UCSD-AML1 (cell line): ENCODE measurements around the gene PFDN2.

Experiments
- DNase-seq: peaks from one replicate; lab custom pipeline; 2025; ENCODE audit not compliant: unreplicated experiment; lab: John Stamatoyannopoulos, UW

The PFDN2 gene, protein sequence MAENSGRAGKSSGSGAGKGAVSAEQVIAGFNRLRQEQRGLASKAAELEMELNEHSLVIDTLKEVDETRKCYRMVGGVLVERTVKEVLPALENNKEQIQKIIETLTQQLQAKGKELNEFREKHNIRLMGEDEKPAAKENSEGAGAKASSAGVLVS

DNA sequence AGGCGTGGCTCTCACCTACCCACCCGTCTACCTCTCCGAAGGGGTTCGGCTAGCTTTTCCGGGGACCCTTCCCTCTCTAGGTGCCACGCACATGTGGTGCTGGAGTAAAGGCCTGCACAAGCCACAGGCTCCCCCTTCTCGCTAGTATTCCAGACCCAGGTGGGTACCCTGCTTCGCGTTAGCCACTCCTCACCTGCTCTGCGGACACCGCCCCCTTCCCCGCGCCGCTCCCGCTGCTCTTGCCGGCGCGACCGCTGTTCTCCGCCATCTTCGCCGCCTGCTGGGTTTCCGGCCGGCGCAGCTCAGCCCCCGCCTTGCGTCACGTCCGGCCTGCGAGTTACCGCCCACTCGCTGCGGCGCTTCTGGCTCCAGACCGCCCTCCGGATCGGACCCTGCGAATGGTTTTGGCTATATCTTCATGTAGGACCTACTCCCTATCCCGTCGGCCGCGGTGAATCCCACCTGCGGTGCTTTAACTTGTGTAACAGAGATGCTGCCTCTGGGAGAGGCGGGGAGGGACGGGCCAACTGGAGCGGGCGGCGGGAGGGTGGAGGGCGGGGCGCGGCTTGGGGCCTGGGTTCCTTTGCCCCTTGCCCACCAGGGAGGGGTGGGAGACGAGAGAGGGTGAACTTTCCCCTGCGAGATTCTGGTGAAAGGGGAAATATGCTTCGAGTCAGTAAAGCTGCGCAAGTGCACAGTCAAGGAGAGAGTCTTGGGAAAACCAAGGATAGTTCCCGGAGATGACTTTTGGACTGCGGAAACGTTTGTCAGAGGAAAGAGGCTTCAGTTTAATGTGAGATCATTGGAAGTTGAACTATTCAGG, at the start of gene PFDN2, which contains the start of gene NIT1:
Gene PFDN2, minus strand, starts transcription at position 279 of the 823 bp plus-strand sequence. Its CDS starts 11 bp downstream, at position 268.
Gene NIT1, plus strand, starts transcription at position 347 of the 823 bp plus-strand sequence. Its CDS starts 72 bp downstream, at position 419.
- peak; percentile 87 for DNase-seq

- DNase-seq = no peak
Measured at GRCh38 chr1:161166669-161167548, 49.1 kb upstream of the PFDN2 start.

- DNase-seq = peak; percentile 95
Measured at GRCh38 chr1:161165742-161166668, 48.2 kb upstream of the PFDN2 start, which contains the start of gene PPOX. PPOX (plus strand) TSS chr1:161166426; CDS start chr1:161166848, 422 bp downstream.

DNA sequence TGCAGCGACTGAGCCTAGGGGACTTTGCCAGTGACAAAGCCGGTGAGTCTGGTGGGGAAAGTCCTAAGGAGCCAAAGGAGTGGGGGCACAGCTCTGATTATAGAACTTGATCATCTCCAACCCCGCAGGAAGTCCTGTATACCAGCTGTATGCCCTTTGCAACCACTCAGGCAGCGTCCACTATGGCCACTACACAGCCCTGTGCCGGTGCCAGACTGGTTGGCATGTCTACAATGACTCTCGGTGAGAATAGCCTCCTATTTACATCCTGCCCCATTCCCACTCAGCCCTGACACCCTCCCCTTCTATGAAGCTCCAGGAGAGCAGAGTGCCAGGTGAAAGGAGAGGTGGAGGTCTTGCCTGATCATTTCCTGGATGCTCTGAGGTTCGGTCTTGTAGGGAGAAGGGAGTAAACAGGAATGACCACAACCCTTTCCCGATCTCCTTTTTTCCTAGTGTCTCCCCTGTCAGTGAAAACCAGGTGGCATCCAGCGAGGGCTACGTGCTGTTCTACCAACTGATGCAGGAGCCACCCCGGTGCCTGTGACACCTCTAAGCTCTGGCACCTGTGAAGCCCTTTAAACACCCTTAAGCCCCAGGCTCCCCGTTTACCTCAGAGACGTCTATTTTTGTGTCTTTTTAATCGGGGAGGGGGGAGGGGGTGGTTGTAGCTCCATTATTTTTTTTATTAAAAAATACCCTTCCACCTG, 47.2 kb upstream of the PFDN2 start:
- no peak for DNase-seq

DNA sequence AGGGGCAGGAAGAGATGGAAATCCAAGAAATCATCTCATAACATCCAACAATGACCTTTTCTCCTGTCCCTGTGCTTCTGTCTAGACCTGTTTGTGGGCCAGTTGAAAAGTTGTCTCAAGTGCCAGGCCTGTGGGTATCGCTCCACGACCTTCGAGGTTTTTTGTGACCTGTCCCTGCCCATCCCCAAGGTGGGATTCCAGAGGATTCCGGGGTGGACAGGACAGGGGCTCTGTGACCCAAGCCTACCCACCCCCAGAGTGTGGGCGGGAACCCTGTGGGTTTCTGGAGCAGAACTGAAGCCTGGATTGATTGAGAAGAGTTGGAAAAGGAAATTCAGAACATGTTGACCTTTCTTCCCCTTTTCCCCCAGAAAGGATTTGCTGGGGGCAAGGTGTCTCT, 46.0 kb upstream of the PFDN2 start:
- DNase-seq = no peak

DNA sequence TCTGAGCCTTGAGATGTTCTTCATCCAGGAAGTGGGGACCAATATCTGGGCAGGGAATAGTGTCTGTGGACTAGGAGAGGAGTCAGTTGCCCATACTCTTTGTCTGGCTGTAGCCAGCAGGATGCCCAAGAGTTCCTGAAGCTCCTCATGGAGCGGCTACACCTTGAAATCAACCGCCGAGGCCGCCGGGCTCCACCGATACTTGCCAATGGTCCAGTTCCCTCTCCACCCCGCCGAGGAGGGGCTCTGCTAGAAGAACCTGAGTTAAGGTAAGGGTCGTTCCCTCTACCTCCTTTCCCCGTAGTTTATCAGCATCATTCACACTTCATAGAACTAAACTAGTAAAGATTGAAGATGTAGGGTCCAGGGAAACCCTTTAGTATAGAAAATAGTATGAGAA, 45.0 kb upstream of the PFDN2 start:
- DNase-seq = no peak

- no peak for DNase-seq
Measured at GRCh38 chr1:161162052-161162451, 44.2 kb upstream of the PFDN2 start.

GRCh38 chr1:161161652-161162051, 43.8 kb upstream of the PFDN2 start:
- DNase-seq = no peak

GRCh38 chr1:161160671-161161145, 42.9 kb upstream of the PFDN2 start:
- no peak for DNase-seq

GRCh38 chr1:161159913-161160243, 42.0 kb upstream of the PFDN2 start:
- DNase-seq = no peak

- DNase-seq = peak; percentile 90
Measured at GRCh38 chr1:161159087-161159912, 41.5 kb upstream of the PFDN2 start, which contains the start of gene USP21. USP21 (plus strand) TSS chr1:161159500; CDS start chr1:161160641, 1,141 bp downstream.

DNA sequence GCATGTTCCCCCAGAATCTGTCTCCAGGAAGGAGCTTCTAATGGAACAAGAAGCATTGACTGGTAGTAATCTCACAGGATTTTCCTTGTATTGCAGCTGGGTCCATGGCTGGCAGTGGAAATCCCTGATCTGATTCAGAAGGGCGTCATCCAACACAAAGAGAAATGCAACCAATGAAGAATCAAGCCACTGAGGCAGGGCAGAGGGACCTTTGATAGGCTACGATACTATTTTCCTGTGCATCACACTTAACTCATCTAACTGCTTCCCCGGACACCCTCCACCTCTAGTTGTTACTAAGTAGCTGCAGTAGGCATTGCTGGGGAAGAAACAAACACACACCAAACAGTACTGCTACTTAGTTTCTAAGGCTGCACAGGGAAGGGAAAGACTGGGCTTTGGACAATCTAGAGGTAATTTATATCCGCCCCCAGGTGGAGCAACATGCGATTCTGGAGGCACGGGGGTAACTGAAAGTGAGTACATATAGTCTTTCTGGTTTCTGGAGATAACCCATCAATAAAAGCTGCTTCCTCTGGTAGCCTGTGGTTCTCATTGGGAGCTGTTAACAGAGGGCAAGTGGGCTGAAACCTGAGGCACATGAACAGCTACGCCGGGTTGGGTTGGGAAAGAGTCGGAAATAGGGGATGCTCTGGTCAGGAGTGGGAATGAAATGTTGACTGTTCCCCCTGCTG, 40.6 kb upstream of the PFDN2 start:
- DNase-seq = no peak

GRCh38 chr1:161157867-161158266, 40.0 kb upstream of the PFDN2 start:
- no peak for DNase-seq

GRCh38 chr1:161153682-161154337, 36.0 kb upstream of the PFDN2 start, which contains the start of gene UFC1:
UFC1 (plus strand) TSS chr1:161153978; CDS start chr1:161153998, 20 bp downstream.
- peak; percentile 82 for DNase-seq

GRCh38 chr1:161153176-161153575, 35.3 kb upstream of the PFDN2 start:
- DNase-seq = no peak

- DNase-seq = no peak
Measured at GRCh38 chr1:161145832-161146231, 28.0 kb upstream of the PFDN2 start.

DNA sequence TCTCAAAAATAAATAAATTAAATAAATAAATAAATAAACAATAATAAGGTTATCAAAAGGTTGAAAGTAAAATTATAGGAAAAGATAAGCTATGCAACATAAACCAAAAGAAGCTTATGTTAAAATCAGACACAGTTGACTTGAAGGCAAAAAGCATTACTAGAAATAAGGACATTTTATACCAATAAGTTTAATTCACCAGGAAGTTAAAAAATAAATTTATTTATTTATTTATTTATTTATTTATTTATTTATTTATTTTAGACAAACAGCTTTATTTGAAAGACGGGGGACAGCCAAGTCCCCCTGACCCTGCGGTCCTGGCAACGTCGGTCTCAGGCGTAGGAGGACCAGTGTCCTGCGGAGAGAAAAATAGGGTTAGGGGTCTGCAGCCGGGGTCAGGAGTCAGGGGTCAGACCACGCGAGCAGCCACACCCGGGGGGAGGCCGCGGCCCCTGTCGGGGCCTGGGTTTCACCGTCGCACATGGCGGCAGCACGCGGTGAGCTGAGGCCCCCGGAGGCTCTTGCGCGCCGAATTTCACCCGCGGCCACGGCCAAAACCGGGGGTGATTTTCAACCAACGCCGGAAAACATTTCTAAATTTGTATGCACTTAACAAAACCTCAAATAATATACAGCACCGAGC, 23.0 kb upstream of the PFDN2 start:
- no peak for DNase-seq
